IPS-18c (cell line): ENCODE results near the gene PDP2.
"Not testable (repeated sequence)": the region's sequence is repeated elsewhere in the genome, so short reads cannot be mapped to it uniquely, and the experiment has no call there.

Experiments used
- H3K4me3 ChIP-seq: 2 replicates; pipeline ENCODE4 v1.7.0; 2013; ENCODE audit warnings: low read depth, mild to moderate bottlenecking, low read length, moderate library complexity; ENCODE audit not compliant: insufficient read depth
- H3K9me3 ChIP-seq: one replicate; pipeline ENCODE4 v1.6.1; 2013; ENCODE audit warnings: mild to moderate bottlenecking, low read length, moderate library complexity; ENCODE audit not compliant: control insufficient read depth, insufficient read depth

Gene PDP2

DNA sequence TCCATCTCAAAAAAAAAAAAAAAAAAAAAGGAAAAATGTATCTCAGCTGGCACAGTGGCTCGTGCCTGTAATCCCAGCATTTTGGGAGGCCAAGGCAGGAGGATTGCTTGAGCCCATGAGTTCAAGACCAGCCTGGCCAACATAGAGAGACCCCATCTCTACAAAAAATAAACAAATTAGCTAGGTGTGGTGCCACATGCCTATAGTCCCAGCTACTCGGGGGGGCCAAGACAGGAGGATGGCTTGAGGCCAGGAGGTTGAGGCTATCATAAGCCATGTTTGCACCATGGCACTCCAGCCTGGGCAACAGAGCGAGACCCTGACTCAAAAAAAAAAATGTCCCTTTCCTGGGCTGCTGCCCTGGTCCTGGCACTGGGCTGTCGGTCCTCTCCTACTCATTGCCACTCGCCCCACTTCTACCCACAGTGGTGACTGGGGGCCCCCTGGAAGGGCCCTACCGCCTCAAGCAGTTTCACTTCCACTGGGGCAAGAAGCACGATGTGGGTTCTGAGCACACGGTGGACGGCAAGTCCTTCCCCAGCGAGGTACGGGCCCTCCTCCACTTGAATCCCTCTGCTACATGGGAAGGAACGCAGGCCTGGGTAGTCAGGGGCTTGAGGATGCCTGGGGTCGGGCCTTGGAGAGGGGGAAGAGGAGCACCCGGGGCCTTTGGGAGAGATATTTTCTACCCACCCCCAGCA lies 30.1 kb upstream of the PDP2 start:
- H3K9me3 ChIP-seq: peaks cover 2% of the 10 kb centered on the region
- no peak overlapping the region for H3K4me3 ChIP-seq

DNA sequence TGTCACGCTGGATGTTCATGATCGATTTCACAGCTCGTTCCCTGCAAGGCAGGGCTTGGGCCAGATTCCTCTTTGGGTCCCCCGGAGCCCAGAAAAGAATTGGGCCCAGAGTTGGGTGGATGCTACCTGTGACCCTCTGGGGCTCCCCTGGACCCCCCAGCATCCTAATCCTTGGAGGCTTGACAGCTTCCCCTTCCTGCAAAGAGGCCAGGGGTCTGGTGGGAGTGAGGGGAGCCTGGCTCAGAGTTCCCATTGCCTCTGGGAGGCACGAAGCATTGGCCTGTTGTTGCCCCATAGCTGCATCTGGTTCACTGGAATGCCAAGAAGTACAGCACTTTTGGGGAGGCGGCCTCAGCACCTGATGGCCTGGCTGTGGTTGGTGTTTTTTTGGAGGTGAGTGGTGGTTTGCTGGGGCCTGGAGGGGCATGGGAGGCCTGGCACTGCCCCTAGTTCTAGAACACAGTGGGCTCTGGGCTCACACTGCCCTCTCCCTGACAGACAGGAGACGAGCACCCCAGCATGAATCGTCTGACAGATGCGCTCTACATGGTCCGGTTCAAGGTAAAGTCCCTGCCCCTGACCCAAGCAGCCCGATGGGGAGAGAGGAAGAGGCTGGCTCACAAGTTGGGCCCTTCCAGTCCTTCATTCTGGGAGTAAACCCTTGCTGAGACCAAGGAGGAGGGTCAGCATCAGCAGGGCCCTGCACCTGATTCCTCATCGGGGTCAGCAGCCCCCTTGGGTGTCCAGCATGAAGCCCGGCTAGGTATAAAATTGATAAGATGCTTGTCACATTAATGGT lies 28.9 kb upstream of the PDP2 start:
- H3K4me3 ChIP-seq: no peak overlapping the region
- H3K9me3 ChIP-seq: peaks cover 2% of the 10 kb centered on the region

DNA sequence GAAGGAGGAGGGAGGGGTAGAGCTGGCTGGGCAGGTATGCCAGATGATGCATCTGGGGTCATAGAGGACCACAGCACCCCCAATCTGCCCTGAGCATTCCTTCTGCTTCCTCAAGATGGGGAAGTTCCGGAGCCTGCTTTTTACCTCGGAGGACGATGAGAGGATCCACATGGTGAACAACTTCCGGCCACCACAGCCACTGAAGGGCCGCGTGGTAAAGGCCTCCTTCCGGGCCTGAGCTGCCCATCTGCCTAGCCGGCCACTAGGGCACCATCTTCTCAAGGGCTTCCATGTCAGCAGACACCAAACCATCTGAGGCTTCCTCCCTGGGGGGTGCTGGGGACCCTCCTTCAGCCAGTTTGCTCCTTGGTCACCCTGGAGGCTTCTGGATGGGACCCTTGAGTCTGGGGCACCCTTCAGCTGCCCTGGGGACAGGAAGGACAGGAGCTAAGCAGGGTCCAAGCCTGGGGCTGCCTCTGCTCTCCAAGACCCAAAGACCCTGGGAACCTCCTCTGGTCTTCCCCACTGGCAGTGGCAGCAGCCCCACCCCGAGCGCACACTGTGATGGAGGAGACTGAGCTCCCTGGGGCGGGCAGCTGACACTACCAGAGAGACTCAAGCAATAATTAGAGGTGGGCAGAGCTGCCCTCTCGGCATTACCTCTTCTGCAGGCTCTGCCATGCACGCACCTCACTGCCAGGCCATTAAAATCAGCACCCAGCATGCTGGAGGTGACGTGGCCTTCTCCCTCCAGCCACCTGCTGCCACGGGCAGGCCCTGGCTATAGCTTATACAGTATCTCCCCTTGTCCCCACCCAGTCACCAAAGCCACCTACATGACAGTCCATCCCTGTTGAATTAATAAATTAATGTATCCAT lies 26.8 kb upstream of the PDP2 start:
- Histone ChIP-seq H3K9me3 (peaks cover 2% of the 10 kb centered on the region), H3K4me3 (no peak overlapping the region)

DNA sequence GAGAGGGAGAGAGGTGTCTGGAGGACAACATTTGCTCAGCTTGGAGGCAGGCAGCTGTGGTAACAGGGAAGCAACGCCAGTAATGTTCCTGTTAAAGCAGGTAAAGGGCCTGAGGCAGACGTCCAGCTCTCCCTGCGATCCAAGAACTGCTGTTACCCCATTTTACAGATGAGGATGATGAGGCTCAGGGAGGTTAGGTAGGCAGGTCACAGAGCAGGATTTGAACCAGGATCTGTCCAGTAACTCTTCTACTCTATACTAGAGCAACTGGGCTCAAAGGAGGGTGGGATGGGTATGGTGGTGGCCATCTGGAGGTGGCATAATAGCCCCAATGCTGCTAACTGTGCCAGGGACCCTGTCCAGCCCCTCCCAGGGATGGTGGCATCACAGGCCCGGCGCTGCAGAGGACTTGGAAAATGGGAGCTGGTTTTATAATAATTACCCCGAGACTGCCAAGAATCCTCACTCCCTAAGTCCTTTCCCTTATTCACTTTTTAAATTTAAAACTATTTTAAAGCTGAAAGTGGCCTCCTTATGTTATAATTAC lies 24.1 kb upstream of the PDP2 start:
- Histone ChIP-seq H3K9me3 (no peaks in the 10 kb centered on the region), H3K4me3 (no peak overlapping the region)

DNA sequence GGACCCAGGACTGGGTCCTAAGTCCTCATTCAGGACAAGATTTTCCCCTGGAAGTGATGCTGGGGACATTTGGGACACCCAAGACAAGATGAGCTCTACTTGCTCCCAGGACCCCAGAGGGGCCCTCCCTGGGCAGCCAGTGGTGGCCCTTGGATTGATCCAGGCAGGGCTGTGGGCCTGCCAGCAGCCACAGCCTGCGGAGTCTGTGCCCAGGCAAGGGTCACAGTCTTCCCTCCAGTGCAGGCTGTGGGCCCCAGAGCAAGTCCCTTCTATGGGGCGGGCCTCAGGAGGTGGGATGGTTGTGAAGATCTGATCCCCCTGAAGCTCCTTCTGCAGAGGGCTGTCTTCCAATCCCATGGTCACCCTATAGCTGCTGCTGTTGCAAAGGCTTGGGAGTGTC lies 23.5 kb upstream of the PDP2 start:
- Histone ChIP-seq H3K4me3 (no peak overlapping the region), H3K9me3 (no peaks in the 10 kb centered on the region)

DNA sequence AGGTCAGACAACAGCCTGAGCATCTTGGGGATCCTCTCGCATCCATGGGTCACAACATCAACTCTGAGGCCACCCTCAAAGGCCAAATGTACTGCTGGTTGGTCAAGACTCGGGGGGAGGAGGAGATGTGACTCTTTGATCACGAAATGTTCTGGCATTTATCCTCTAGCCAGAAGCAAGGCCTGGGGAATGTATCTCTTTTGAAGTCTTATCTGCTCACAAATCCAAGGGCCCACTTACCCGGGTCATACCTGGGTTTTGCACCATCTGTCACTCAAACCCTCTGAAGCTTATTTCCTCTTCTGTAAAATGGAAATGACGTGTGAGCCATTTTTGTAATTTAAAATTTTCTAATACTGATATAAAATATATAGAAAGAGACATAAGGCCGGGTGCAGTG lies 22.9 kb upstream of the PDP2 start:
- Histone ChIP-seq H3K9me3 (no peaks in the 10 kb centered on the region), H3K4me3 (no peak overlapping the region)

DNA sequence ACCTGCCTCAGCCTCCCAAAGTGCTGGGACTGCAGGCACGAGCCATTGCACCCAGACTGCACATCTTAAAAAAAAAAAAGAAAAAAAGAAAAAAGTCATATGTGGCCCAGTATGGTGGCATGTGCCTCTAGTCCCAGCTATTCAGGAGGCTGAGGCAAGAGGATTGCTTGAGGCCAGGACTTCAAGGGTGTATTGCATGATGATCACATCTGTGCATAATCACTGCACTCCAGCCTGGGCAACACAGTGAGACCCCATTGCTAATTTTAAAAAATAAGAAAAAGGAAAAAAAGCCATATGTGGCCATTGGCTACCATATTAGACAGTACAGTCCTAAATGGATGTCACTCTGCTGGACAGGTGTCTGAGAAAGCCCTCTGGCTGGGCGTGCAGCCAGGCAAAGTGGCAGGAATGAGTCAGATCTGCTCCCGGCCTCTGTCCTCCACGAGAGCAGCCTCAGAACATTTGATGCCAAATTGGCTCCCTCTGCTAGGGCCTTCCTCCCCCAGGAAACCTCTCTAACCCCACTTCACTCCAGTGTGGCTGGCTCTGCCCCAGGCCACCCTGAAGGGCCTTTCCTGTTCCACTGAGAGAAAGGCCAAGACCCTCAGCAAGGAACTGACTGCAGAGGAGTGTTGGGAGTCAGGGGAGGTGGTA lies 21.4 kb upstream of the PDP2 start:
- Histone ChIP-seq H3K4me3 (no peak overlapping the region), H3K9me3 (no peaks in the 10 kb centered on the region)

DNA sequence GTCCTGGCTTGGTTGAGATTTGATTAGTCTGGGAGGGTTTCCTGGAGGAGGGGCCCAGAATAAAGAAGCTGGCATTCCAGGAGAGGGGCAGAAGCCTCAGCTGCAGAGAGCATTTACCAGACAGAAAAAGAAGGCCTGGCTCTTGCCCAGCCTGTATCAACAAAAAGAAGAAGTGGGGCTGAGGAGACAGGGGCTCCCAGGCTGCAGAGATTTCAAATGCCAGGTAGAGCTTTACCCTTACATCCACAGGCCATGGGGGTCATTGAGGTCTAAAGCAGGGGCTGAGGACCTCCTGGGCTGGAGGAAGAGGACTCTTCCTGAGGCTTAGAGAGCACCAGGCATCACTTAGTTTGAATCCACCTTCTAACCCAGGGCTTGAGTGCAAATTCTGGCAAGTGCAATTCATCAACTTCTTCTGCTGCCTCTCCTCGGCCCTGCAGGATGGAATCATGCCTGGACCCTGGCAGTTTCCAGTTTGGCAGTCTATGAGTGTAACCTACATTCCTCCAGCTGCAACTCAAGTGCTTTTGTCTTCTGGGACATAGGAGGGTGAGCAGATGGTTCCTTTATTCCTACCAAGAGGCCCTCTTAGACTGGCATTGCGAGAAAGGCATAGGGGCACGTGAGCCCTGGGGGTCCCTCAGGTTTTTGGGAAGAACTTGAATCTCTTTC lies 20.8 kb upstream of the PDP2 start:
- no peak overlapping the region for H3K4me3 ChIP-seq
- H3K9me3 ChIP-seq: no peaks in the 10 kb centered on the region

DNA sequence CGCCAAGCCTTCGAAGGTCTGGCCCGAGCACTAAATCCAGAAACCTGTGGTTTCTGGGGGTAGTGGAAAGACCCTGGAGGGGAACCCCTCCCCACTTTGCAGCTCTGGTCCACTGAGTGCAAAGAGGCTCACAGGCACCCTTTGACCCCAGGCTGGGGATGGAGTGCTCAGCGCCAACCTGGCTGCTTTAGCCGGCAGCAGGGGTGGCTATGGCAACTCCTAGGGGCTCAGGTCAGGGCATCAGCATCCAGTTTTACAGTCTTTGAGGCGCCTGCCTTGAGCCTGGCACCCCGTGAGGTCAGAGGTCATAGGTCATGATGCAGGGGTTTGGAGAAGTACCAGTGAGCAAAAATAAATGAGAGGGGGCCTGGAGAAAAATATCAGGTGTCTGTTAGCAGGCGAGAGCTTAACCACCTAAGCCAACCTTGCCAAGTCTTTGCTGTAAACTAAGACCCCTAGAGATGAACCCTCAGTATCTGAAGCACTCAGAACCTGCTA lies 18.2 kb upstream of the PDP2 start:
- Histone ChIP-seq H3K9me3 (no peaks in the 10 kb centered on the region), H3K4me3 (no peak overlapping the region)

DNA sequence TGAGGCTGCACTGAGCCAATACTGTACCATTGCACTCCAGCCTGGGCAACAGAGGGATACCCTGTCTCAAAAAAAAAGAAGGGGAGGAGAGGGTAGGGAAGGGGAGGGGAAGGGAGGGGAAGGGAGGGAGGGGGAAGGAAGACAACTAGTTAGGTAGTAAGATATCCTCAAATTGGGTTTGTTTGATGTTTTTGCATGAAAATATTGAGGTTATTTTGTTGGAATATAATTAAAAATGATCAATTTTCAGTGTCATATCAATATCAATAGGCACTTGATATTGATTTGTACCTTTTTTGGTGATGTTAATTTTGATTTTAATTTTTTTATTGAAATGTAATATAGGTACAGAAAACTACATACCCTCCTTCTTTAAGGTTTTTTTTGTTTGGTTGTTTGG lies 16.6 kb upstream of the PDP2 start:
- H3K9me3 ChIP-seq: no peaks in the 10 kb centered on the region
- H3K4me3 ChIP-seq: no peak overlapping the region

DNA sequence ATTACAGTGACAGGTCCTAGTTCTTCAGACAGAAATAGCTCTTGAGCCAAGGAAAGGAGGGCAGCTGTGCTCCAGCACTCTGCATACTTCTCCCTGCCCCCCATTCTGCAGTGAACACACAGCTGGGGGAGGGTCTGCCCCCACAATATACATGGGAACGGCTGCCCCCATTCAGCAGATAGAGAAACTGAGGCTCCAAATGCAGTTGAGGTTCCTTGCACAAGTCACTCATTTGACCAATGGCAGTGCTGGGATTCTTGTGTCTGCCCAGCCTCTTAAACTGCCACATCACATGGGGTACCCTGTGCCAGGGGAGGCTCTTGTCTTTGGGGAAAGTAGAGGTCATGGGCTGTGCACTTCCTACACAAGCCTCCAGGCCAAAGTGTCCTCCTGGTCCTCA lies 10.9 kb upstream of the PDP2 start:
- Histone ChIP-seq H3K4me3 (no peak overlapping the region), H3K9me3 (no peaks in the 10 kb centered on the region)

DNA sequence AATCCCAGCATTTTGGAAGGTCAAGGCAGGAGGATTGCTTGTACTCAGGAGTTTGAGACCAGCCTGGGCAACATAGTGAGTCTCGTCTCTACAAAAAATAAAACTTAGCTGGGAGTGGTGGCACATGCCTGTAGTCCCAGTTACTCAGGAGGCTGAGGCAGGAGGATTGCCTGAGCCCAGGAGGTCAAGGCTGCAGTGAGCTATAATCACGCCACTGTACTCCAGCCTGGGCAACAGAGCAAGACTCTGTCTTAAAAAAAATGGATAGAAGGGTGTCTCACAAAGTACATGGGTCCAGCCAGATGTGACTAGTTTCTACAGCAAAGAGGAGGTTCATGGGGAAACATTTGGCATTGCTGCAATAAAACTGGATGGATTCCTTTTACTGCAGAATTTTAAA lies 9.0 kb upstream of the PDP2 start:
- not testable (repeated sequence) for H3K9me3 ChIP-seq, H3K4me3 ChIP-seq

DNA sequence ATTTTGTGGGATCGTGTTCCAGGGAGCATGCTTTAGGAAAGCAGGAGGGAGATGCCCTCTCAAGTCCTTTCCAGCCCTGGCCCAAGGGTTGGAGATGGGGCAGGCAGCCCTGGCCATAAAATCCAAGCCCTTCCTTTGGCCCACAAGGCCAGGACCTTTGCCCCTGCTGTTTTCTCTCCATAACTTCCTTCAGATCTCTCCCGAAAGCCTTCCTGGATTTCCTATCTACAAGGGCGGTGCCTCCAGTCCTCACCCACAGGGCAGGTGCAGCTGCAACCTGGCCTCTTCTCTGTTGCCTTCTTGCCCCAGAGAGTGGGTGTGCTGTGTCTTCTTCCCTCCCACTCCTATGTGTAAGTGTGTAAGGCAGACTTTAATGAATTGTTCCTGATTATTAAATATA lies 8.5 kb upstream of the PDP2 start:
- Histone ChIP-seq H3K9me3 (no peaks in the 10 kb centered on the region), H3K4me3 (no peak overlapping the region)

DNA sequence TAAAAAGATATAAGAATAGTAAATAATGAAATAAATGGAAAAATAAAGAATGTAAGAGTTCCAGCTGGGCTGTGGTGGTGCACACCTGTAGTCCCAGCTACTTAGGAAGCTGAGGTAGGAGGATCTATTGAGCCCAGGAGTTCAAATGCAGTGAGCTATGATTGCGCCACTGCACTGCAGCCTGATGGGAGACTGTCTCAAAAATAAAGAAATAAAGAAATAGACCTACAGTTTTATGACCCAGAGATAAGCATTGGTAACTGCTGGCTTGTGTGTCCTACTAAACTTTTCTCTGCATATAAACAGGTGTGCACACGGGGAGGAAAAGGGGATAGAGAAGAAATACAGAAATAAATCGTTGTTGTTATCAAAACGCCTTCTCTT lies 7.8 kb upstream of the PDP2 start:
- no peaks in the 10 kb centered on the region for H3K9me3 ChIP-seq

DNA sequence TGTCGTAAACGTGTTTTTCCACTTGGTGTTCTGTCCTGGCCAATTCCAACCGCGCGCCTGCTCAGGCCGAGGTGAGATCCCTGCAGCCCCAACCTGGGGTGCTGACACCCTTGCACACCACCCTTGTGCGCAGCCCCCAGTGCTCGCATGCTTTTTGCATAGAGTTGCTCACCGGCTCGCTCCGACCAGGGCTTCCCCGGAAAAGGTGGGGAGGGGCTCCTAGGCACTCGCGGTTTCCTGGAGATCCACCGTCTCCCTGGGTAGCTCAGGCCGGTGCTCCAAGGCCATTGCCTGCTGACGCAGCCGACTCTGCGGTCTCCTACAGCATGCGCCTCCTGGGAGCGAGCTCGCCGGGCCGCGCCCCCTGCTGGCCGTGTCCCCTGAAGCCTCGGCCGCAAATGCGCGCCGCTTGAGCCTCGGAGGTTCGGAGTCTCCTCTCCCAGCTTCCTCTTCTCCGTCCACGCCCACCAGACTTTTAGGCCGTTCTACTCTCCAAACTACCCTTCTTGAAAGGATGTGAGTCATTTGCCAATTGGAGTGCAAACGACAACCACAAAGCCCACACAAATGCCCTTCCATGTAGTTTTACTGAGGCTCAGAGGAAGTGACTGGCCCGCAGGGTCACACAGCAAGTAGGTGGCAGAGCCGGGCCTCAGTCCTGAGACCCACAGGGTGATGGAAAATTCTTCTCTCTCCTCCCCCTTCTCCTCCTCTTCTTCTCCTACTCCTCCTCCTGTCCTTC lies 7.2 kb upstream of the PDP2 start:
- Histone ChIP-seq H3K4me3 (peak overlapping the region; percentile 43; the same call in 1 of the 2 replicates), H3K9me3 (no peaks in the 10 kb centered on the region)

More for the DNA sequence above, 7.8 kb upstream of the PDP2 start:
- peak overlapping the region; percentile 43; the same call in 1 of the 2 replicates for H3K4me3 ChIP-seq

DNA sequence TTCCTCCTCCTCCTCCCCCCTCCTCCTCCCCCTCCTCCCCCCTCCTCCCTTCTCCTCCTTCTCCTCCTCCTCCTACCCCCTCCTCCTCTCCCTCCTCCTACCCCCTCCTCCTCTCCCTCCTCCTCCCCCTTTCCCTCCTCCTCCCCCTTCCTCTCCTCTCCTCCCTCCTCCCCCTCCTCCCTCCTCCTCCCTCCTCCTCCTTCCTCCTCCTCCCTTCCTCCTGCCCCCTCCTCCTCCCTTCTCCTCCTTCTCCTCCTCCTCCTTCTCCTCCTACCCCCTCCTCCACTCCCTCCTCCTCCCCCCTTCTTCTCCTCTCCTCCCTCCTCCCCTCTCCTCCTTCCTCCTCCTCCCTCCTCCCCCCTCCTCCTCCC lies 6.6 kb upstream of the PDP2 start:
- H3K9me3 ChIP-seq: no peaks in the 10 kb centered on the region
- H3K4me3 ChIP-seq: no peak overlapping the region
